GM21619 (cell line): ENCODE data around the gene FIGN.

ENCODE experiments used
- ATAC-seq: cut with Tn5 transposase; IDR thresholded peaks from one replicate; pipeline ENCODE4 v1.9.1; 2021; ENCODE audit not compliant: unreplicated experiment

Gene FIGN, protein sequence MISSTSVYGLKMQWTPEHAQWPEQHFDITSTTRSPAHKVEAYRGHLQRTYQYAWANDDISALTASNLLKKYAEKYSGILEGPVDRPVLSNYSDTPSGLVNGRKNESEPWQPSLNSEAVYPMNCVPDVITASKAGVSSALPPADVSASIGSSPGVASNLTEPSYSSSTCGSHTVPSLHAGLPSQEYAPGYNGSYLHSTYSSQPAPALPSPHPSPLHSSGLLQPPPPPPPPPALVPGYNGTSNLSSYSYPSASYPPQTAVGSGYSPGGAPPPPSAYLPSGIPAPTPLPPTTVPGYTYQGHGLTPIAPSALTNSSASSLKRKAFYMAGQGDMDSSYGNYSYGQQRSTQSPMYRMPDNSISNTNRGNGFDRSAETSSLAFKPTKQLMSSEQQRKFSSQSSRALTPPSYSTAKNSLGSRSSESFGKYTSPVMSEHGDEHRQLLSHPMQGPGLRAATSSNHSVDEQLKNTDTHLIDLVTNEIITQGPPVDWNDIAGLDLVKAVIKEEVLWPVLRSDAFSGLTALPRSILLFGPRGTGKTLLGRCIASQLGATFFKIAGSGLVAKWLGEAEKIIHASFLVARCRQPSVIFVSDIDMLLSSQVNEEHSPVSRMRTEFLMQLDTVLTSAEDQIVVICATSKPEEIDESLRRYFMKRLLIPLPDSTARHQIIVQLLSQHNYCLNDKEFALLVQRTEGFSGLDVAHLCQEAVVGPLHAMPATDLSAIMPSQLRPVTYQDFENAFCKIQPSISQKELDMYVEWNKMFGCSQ

DNA sequence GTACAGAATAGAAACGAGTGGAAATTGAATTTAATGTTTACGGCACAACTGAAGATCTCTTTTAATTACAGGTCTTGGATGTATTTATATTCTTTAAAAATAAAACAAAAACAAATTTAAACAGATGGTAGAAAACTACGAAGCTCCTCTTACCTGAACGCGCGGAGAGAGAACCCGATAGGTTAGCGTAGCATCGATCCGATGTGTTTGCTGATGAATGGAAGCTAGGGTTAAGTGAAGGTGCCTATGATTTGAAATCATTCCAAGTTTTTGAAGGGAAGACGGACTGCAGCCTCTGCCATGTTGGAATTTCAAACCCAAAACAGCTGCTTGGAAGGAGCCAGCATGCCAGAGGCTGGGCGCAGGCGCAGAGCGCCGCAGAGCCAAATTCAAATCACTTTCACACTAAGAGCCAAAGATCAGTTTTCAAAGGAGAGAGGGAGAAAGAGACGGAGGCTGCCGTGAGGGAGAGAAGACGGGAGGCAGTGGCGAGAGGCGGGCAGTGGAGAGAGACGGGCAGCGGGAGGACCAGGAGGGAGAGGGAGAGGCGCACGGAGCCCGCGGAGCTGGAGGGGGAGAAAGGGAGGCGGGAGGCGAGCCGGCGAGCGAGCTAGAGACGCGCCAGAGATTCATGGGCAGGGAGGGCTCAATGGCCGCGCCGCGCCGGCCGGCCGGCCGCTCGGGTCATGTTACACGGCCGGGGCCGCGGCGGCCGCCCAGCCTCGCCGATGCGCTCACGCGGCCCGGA lies at the start of gene FIGN:
FIGN (minus strand) TSS at position 324 of the 748 bp plus-strand sequence. CDS start 1,081 bp downstream, outside the sequence.
- no peak for ATAC-seq

DNA sequence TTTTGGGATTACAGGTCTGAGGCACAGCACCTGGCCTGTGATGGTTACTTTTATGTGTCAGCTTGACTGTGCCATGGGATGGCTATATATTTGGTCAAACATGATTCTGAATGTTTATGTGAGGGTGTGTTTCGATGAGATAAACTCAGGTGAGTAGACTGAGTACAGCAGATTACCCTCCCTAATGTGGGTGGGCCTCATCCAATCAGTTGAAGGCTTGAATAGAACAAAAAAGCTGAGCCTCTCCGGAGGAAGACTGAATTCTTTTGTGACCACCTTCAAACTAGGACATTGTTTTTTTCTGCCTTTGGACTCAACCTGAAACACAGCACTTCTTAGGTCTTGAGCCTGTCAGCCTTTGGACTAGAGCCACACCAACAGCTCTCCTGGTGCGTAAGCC lies 49.4 kb upstream of the FIGN start:
- ATAC-seq: no peak

DNA sequence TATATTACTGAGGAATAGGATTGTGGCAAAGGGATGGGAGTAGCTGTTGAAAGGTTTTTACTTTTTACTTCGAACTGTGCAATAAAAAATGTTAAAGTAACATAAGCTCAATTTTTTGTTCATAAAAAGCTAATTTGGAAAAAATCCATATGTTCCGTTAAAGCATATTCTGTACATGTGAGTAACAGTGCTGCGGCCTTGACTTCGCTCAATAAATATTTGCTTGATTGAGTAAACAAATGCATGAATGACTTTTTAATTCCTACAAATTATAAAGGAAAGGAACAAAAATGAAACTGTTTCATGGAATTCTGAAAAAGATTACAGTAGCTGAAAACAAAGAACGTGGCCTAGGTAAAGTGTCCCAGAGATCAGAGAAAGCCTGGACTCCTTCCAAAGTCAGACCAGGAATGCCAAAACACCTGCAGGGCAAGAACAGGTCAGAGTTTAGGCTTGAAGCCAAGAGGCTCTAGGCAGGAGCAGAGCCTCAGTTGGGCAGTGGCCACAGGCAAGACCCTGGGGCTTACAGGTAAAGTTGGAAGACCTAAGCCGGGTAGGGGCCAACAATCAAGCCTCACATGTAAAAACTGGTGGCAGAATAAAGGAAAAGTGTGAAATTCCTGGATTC lies 44.3 kb upstream of the FIGN start:
- ATAC-seq: no peak

DNA sequence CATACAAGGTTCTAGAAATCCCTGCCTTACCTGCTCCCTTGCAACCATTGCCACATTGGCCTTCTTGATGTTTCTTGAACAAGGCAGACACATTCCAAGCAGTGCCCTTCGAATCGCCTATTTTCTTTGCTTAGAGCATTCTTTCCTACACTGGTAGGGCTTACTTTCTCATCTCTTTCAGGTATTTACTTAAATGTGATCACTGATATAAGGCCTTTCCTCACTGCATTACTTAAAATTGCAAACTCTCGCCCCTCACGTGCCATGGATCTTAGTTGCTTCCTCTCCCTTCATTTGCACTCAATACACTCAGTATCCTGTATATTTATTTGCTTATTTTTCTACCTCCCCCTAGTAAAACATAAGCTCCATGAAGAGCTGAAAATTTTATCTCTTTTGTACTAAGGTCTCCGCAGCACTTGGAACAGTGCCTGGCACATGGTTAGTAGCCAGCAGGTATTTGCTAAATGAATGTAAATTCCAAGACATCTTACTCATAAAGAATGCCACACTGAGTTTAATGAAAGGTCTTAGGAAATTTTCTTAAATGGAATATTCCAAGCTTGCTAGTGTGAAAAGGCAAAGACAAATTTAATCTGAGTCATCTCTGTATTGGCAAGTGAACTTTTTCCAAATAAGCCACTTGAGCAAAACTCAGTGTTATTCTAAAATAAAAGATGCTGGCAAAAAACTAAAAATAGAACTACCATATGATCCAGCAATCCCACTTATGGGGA lies 42.4 kb upstream of the FIGN start:
- ATAC-seq: no peak

DNA sequence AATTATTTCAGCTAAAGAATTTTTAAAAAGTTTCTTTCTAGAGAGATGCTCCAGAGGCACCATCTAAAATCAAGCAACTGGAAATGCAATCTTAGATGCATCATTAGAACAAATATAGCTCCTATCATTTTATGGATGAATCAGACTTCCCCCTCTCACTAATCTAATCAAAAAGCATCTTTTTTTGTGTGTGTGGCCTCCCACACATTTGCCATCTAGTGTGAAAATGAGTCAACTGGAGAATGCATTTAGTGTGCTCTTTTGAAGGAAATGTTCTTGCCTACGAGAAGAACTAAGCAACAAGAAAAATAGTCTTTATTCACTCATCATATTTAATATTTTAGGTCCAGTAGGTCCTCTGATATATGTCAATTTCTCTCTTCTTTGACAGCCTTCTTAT lies 39.5 kb upstream of the FIGN start:
- ATAC-seq: no peak

DNA sequence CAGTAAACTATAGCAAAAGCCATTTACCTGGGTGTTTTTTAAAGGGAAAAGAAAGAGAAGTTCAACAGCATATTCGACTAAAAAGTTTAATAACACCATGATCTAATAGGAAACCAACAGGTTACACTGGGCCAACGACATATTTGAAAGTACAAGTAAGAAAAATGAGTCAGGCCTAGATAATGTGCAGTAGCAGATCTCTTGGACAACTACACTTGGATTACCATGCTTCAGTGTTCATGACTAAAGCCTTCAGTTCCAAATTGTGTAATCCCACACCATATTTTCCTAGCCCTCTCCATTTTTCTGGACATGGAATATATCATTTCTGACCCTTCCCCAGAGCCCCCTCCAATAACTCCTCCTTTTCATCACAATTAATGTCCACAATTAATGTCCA lies 39.1 kb upstream of the FIGN start:
- ATAC-seq: no peak

DNA sequence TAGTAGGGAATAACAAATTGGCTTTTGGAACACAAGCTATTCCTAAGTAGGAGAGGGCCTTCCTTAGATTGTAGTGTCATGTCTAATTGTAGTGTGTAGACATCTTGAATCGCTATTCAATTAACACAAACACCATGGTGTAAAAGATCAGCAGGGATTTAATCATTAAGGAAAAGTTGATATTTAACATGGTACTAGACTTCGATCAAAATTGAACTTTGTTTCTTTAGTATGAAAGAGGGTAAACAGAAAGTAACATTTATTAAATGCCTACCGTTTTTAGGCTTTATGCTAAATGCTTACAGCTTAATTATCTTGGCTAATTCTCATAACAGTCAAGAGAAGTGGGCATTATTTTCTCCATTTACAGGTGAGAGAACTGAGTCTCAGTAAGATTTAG lies 37.5 kb upstream of the FIGN start:
- no peak for ATAC-seq

DNA sequence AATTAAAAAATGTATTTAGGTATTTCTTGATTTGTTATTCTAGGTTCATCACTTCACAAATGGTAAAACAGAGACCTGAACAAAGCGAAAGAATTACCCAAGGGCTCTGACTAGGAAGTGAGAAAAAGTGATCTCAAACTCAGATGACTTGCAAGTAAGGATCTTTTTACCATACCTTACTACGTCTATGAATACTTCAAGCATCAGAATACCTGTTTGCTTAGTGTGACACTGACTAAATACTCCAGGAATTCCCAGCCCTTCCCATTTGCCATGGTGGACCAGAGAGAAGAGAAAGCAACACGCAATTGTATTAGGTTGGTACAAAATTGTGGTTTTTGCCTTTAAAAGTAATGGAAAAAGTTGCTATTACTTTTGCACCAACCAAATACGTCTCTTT lies 35.8 kb upstream of the FIGN start:
- no peak for ATAC-seq

DNA sequence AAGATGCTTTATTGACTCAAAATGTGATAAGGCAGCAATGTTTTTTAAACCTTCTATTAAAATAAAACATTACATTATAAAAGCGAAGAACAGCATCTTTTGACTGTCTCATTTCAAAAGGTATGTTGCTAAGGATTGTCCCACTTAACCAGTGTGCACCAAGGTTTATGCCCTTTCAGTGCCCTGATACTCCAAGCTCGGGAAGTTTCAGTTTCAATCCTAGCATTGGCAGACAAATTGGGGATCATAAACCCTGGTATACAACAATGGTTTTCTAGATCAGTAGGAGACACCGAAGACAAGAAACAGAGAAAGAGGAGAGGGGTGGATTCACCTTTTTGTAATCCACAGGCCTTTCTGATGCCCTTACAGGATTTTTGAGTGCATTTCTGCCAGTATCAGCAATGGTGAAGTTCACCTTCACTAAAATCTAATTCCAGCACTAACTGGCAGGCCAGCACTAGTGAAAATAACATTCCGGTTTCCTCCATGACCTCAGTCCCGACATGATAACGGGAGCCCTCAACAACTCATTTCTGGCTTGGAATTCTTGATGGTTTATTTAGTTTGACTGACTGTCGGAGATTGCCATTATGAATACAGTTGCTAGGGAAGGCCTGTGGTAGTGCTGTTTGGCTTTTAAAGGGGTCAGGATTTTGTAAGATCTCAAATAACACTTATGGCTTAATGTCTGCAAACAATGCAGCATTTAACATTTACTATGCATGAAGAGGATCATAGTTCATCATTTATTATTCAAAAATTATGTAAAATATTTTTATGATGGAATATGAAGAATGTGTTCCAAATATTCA lies 33.3 kb upstream of the FIGN start:
- no peak for ATAC-seq

DNA sequence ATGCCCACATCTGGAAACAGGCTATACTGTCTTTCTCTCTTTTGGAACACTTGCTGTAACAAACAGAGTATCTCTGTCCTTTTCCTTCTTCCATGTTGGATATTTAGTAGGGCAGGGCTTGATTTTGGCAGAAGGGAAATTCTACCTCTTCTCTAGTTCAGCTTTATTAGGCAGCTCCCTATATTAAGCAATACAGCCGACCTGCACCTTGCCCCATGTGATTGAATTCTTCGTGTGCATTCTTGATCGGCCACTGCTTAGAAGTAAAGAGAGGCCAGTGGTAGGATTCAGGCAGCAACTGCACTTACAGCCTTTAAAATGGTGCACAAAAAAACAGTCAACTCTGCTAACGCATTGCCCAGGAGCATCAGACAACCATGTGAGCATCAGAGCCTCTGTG lies 31.3 kb upstream of the FIGN start:
- no peak for ATAC-seq

DNA sequence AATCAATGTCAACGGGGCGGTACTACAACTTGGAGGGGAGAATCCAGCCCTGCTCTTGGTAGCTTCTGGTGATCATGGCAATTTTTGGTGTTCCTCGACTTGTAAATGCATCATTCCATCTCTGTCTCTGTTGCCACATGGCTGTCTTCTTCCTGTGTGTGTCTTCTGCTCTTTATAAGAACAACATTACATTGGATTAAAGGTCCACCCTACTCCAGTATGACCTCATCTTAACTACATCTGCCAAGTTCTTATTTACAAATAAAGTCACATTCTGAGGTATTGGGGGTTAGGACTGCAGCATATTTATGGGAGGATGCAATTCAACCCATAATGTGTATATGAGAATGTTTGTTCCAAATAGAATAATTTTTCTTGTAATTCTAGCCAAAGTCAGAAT lies 28.8 kb upstream of the FIGN start:
- ATAC-seq: no peak

DNA sequence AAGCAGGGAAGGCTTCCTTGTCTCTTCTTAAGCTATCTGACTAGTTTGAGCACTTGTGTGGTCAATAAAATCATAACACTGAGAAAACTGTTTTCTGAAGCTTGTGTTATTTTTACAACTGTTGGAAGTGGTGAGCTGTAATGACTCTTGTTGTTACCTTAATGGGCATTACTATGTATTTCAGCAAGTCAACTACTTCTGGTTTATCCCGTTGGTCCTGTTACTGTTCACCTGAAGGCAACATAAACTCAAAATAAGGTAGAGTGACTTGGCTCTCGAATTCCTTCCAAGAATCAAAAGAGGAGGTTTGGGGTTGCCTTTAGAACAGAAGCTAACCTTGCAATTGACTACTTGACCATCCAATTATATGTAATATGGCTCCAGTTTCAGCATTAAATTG lies 23.2 kb upstream of the FIGN start:
- ATAC-seq: no peak

DNA sequence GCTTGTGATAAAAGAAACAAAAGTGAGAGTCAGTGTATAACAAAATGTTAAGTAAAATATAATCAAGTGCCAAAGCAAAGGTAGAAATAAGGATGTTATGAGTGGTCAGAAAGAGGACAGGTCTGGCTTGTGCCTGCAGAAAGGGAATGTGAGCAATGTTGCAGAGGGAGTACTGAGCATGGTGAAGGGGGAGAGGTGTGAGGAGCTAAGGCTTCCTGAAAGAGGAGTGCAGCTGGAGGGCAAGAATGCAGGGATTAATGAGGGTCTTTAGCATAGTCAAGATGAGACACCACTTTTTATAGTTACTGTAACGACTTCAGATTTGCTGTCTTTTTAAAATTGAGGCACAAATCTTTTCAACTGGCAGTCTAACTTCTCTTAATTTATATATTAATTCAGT lies 22.0 kb upstream of the FIGN start:
- ATAC-seq: no peak

DNA sequence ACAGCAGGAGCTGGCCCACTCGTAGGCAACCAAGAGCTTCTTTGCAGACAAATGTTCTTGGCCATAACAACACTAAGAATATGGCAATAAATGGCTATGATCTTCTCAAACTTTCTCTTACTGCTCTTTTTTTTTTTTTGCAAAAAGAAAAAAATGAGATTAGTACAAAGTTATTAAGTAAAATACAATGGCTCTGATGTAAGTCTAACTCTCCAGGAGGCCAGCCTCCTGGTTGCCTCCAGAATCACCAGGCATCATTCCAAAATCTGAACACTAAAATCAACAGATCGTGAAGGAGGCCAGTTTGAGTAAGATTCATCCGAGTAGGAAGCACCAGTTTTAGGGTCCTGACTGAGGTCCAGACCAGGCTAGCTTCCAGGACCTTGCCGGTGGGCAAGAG lies 20.8 kb upstream of the FIGN start:
- no peak for ATAC-seq

DNA sequence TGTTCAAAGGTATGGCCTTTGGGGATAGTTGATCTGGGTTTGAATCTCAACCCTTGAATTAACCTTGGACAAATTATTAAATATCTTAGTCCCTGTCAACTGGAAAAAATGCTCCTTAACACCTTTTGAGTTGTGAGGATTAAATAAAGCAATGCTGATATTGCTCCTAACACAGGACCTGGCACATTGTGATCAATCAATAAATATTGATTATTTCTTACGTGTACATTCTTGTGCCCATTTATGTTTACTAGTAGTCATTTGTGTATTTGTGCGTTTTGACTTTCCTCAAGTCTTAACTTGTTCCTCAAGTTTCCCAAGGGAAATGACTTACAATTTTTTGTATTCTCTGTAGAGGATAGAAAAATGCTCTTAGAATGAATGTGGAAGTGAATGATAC lies 19.6 kb upstream of the FIGN start:
- ATAC-seq: no peak

DNA sequence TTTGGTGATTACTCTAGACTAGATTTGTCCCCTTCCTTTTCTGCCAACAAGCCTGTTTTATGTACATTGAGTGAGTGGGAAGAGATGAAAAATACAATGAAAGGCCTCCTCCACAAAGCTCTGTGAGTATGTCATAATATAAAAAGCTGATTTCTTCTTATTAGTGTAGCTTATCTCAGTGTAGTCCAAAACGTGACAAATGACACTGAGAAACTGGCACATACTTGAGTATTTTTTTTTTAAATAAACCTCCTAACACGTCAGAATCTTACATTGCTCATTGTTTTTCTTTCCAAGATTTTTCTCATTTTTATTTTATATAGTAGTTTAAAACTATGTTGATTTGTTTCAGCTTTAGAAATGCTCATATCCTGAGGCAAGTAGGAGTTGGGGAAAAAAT lies 17.9 kb upstream of the FIGN start:
- ATAC-seq: no peak

DNA sequence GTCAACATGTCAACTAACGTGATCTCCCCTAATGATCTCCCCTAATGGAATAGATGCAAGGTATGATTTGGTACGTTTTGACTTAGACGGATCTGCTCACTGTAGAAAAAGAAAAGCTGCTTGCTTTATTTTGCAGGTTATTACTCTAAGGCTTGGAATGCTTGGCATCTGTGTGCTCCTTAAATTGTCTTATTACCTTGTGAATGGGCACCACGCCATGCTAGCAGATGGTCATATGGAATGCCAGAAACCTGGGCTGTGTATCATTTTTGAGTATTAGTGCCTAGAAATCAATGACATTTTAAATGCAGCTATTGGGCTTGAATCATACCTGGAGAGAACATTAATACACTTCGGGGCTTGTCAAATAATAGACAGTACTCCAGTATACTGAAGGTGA lies 16.5 kb upstream of the FIGN start:
- ATAC-seq: no peak

DNA sequence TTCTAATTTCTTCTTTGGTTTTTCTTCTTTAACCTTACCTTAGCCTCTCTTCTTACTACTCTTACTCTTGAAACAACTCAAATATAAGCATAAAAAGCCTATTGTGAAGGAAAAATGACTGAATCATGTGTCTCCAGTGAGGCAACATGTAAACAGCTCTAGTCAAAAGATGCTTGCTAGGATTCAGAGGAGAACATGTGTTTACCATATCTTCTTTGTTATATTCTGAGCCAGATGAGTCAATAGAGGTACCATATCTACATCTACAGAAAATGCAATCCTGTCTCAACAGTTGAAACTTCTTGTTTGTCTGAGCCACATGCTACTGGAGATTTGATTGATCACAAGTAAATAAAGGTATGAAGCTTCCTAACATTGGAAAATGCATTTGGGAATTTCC lies 15.9 kb upstream of the FIGN start:
- ATAC-seq: no peak

DNA sequence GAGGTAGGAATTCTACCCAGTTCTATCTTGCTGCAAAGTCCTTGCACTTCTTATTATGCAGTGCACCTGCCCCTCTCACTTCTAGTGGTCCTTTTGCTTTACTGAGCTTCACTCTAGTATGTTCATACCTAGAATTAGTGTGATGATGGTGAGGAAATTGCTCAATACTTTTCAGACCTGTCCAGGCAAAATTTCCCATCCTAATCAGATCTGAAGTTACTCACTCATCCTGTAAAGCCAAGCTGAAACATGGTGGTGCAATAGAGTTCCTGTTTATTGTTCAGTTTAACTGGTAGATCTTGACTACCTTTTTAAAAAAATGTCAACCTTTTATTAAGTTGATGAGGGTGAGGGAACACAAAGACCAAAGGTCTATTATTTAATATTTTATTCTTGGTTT lies 12.6 kb upstream of the FIGN start:
- no peak for ATAC-seq

DNA sequence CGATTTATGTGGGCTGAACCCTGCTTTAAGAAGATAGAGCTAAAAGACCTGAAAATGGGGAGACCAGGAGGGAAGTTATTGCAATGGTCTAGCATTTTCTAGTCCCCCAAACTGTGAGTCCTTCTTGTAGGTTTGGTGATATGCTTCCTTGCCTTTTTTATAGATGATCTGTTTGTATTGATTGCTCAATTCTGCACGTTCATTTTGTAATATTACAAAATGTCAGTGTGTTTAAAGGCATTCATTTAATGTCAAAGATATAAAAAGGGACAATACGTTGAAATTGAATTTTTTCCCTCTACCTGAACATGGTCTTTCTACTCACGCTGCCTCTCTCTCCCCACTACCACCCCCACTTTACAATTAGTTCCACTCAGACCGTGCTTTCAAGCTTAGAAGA lies 5.6 kb upstream of the FIGN start:
- ATAC-seq: no peak
